ENCODE results near the gene PIANP.
"Not testable (repeated sequence)": the region's sequence is repeated elsewhere in the genome, so short reads cannot be mapped to it uniquely, and the experiment has no call there.

The PIANP gene, protein sequence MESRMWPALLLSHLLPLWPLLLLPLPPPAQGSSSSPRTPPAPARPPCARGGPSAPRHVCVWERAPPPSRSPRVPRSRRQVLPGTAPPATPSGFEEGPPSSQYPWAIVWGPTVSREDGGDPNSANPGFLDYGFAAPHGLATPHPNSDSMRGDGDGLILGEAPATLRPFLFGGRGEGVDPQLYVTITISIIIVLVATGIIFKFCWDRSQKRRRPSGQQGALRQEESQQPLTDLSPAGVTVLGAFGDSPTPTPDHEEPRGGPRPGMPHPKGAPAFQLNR

DNA sequence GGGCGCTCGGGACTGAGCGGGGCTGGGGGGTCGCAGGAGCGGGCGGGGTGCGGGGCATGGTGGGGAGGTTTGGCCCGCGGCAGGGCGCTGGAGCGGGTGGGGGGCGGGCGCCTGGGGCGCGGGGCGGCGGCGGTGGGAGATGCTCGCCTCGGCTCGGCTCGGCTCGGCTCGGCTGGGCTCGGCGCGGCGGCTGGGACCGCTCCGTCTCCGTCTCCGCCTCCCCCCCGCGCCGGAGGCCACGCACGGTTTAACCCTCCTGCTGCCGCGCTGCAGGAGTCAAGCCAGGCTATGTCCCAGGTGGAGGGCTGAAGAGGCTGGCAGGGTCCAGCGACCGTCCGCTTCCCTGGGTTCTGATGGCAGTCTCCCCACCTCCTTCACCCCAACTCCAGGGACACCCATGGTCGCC is at the start of gene PIANP:
Gene PIANP, minus strand, starts transcription at position 170 of the 406 bp plus-strand sequence. CDS start 2,754 bp downstream, outside the sequence.
- DNase-seq = no peak

DNA sequence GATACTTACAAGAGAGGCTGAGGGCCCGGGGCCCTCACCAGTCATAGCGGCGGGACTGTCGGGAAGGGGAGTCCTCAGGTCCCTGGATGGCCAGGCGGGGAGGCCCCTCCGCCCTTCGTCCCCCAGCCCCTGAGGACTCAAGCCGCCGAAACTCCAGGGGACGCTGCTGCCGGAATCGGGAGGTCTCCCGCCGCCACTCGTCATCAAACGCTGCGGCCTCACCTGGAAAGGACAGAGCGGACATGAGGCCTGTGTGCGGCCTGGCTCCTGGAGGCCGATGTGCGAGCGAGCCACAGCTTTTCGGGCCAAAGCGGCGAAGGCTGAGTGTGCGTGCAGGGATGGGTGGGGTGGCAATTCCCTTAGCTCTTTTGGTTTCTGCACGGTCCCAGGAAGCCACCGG is 48.1 kb upstream of the PIANP start:
- DNase-seq = no peak

DNA sequence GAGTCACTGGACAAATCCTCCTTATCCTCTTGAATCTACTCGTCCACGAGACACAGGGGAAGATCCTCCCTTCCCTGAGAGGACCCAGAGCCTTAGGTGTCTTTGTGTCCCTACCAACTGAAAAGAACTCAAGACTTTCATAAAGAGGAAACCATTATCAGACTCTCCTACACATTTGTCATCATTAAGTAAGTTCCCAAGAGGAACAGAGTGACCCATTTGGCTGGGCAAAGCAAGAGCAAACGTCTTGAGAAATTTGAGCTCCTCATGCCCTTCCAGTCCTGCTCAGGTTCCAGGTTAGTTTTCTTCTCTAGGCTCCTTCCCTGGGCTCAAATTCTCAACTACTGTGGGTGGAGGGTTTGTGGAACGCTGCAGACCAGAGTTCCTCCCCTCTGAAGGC is 46.6 kb upstream of the PIANP start:
- no peak for DNase-seq

DNA sequence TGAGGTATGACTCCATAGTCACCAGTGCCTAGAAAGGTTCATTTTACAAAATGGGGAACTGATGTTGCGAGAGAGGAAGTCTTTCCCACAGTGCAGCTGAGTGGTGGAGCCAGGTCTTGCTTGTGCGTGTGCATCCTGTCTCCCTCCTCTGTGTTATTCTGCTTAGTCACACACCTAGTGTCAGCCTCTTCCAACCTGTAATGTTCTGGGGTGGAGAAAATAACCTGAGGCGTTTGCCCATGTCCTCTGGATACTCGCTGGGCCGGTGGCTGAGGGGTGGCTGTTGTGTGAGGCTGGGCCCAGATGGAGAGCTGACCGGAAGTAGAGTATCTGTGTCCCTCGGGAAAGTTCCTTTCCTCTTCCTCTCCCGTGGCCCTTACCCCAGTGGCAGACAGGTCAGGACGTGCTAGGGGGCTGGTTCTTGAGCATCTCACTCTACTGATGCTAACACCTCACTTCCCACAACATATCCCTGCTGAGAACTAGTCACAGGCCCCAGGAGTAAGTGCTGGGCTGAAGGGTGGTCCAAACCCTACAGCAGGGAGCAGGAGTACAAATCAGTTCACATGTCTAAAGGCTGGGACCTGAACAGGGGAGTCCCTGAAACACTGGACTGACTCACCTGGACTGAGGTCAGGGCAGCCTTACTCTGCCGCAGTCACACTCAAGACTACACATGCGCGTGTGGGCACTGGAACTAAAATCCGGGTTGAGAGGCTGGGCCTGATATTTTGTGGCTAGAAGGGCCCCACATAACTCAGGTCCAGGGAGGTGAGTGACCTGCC is 45.3 kb upstream of the PIANP start:
- DNase-seq = no peak

DNA sequence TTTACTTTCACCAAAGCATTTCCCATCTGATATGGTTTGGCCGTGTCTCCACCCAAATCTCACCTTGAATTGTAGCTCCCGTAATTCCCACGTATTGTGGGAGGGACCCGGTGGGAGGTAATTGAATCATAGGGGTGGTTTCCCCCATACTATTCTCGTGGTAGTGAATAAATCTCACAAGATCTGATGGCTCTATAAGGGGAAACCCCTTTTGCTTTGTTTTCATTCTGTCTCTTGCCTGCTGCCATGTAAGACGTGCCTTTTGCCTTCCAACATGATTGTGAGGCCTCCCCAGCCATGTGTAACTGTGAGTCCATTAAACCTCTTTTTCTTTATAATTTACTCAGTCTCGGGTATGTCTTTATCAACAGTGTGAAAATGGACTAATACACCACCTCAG is 42.7 kb upstream of the PIANP start:
- not testable (repeated sequence) for DNase-seq

DNA sequence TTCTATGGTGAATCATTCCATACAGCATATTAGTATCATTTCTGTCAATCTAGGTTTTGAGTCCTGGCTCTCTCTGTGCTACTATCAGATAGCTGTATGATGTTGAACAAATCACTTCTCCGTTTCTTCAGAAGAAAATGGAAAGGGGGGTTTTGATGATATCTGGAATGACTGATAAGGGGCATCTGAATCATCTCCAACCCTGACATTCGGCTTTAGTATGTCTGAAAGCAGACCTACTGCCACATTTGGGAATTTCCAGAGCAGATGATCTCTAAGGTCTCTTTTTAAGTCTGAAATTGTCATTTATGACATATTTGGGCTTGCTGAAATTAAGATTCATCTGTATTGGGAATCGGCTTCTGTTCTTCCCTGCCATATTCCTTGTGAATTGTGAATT is 42.2 kb upstream of the PIANP start:
- no peak for DNase-seq

DNA sequence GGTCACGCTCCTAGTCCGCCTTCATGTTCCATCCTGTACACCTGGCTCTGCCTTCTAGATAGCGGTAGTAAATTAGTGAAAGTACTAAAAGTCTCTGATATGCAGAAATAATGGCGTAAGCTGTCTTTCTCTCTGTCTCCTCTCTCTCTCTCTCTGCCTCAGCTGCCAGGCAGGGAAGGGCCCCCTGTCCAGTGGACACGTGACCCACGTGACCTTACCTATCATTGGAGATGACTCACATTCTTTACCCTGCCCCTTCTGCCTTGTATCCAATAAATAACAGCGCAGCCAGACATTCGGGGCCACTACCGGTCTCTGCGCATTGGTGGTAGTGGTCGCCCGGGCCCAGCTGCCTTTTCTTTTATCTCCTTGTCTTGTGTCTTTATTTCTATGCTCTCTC is 41.5 kb upstream of the PIANP start:
- not testable (repeated sequence) for DNase-seq

DNA sequence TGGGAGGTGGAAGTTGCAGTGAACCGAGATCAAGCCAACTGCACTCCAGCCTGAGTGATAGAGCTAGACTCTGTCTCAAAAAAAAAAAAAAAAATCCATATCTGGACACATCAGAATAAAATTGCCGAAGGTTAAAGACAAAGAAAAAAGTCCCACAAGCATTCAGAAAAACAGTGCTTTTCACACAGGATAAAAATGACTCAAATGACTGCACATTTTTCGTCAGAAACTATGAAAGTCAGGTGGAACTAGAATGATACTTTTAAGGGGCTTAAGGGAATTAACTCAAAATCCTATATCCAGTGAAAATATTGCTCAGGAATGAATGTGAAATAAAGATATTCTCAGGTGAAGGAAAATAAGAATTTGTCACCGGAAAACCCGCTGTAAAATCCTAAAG is 36.1 kb upstream of the PIANP start:
- DNase-seq = no peak

DNA sequence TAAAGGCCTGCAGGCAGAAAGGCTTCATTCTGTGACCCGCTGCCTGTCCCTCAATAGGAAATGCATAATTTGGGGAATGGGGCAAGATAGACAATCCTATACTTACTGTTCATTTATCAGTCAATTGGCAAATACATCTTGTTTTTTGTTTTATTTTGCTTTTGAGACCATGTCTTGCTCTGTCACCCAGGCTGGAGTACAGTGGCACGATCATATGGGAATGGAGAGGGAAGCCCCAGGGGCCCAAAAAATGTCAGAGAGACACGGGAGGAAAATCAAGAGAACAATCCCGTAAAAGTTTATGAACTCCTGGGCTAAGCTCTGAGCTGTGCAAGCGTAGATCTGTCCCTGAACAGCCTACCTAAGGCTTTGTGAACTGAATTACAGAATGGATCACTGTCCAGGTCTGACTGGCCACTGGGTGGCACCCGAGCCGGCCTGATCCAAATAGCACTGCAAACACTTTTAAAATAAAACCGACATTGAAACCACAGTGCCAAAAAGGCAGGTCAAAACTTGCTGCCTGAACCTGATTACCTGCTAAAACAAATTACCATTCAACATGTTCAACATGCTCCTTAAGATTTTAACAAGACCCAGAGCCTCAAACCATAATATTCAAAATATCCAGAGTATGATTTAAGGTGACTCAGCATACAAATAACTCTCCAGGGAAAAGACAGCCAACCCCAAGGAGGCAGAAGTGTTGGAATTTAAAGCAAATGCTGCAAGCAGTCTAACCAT is 35.0 kb upstream of the PIANP start:
- peak; percentile 51 for DNase-seq

DNA sequence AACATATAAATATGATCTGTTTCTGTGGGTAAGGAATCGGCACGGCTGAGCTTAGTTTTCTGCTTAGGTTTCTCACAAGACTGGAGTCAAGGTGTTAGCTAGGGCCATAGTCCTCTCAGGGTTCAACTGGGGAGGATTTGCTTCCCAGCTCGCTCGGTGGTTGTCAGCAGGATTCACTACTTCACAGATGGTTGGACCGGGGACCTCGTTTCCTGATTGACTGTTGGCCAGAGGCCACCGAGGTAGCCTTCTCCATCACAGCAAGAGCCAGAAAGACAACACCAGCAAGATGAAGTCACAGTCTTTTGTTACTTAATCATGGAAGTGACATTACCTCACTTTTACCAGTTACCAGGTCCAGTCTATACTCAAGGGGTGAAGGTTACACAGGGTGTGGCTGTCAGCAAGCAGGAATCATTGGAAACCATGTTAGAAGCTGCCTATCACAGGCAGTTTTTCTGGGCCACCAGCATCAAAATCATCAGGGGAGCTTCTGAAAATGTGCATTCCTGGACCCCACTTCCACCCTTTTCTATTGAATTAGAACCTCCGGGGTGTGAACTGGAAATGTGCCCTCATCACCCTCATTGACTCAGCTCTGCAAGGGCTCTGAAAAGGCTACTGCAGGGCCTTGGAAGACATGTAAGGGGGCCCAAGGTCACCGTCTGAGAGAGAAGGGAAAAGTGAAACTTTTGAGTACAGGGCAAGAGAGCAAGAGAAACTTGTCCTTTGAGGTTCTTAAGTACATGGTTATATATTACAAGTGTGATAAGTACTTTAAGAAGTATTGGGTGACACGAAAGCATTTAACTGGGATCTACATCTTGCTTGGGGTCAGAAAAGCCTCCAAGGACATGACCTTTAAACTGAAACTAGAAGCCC is 34.1 kb upstream of the PIANP start:
- no peak for DNase-seq

DNA sequence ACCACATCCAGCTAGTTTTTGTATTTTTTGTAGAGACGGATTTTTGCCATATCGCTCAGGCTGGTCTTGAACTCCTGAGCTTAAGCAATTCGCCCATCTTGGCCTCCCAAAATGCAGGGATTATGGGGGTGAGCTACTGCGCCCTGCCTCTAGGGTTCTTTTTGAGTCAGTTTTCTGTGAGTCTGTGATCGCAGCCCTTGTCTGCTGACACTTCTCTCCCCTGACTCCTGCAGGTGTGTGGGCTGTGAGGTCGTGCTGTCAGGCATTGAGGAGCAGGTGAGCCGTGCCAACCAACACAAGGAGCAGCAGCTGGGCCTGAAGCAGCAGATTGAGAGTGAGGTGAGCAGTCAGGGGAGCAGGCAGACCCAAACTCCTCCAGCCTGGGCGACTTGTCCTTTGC is 29.6 kb upstream of the PIANP start:
- no peak for DNase-seq

DNA sequence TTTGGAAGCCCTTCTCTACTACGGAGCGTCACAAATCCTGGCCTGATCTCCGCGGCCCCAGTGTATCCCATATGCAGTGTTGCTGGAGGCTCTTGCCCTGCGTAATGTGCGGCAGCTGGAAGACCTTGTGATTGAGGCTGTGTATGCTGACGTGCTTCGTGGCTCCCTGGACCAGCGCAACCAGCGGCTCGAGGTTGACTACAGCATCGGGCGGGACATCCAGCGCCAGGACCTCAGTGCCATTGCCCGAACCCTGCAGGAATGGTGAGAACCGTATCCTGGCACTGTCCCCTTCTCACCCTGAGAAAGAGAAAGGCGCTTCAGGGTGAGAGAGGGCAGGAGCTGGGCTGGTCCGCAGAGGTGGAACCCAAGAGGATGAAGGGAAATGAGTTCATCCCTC is 28.6 kb upstream of the PIANP start:
- DNase-seq = no peak

DNA sequence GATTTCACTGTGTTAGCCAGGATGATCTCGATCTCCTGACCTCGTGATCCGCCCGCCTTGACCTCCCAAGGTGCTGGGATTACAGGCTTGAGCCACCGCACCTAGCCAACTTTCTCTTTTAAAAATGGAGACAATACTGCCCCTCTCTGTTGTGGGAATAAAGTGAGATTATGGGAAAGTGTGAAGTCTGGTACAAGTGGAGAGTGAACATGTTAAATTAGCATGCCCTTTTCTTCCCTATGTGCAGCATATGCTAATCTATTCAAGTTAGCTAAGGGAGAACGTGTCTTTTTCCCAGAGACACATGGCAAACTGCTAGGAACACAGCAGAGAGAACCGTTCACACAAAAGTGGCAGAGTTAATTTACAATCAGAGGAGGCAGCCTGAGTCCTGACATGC is 24.7 kb upstream of the PIANP start:
- DNase-seq = no peak

DNA sequence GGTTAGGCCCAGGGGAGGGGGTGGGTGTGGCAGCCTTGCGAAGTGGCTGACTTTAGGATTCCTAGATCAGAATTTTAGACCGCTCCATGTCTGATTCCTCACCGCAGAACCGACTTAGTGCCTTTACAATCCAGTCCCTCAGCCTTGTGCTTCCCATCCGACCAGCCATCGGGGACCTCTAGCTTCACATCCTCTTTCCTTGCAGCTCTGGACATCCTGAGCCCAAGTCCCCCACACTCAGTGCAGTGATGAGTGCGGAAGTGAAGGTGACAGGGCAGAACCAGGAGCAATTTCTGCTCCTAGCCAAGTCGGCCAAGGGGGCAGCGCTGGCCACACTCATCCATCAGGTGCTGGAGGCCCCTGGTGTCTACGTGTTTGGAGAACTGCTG is 23.8 kb upstream of the PIANP start:
- no peak for DNase-seq

DNA sequence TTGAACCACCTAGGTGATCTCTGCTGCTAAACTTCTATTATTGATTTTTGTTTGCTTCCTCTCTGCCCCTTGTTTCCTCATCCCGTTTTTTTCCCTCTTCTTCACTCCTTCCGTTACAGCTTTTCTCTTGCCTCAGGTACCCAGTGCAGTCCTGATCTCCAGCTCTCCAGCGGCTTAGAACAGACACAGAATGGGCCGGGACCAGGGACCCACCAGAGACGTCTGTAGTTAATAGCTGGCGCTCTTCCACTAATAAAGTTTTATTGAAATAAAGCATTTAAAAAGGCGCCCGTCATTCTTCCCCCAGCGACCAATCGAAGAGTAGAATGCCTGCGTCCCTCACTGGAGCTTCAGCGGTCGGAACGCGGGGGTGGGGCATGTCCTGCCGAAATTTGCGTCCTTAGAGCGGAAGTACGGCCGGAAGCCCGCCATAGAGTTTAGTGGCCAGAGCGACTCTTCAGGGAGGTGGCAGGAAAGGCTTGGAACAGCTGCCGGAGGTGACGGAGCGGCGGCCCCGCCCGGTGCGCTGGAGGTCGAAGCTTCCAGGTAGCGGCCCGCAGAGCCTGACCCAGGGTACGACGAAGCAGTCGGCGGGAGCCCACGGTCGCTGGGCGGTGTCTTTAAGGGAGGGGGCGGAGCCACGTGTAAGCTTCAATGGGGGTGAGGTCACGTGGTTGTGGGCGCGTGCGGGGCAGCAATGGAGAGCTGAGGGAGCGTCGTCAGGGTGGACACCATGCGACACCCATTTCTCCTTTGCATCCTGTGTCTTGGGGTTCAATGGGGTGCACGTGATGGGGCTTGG is 23.2 kb upstream of the PIANP start, which contains the start of gene COPS7A:
Gene COPS7A, plus strand, starts transcription at position 440 of the 802 bp plus-strand sequence. CDS start 611 bp downstream, outside the sequence.
- DNase-seq = peak; percentile 99

DNA sequence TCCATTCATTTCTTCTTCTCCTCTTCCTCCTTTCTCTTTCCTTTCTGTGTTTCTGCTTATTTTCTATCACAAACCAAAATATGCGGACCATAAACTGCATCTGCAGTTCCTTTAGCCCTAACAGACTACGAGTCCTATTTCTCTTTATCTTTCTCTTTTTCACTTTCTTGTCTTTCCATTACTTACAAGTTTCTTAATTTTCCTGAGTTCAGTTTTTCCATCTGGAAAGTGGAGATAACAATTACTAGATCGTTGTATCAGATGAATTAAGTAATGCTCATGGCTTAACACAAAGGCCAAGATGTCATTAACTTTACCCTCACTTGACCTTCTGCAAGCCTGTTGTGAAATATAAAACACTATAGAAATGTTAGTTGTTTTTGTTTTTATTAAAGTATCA is 22.2 kb upstream of the PIANP start:
- DNase-seq = no peak

DNA sequence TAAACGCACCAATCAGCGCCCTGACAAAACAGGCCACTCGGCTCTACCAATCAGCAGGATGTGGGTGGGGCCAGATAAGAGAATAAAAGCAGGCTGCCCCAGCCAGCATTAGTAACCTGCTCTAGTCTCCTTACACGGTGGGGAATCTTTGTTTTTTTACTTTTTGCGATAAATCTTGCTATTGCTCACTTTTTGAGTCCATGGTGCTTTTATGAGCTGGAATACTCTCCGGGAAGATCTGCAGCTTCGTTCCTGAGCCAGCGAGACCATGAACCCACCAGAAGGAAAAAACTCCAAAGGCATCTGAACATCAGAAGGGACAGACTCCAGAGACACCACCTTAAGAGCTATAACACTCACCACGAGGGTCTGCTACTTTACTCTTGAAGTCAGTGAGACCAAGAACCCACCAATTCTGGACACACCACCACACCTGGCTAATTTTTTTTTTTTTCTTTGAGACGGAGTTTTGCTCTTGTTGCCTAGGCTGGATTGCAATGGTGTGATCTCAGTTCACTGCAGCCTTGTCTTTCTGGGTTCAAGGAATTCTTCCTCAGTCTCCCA is 16.3 kb upstream of the PIANP start:
- no peak for DNase-seq

DNA sequence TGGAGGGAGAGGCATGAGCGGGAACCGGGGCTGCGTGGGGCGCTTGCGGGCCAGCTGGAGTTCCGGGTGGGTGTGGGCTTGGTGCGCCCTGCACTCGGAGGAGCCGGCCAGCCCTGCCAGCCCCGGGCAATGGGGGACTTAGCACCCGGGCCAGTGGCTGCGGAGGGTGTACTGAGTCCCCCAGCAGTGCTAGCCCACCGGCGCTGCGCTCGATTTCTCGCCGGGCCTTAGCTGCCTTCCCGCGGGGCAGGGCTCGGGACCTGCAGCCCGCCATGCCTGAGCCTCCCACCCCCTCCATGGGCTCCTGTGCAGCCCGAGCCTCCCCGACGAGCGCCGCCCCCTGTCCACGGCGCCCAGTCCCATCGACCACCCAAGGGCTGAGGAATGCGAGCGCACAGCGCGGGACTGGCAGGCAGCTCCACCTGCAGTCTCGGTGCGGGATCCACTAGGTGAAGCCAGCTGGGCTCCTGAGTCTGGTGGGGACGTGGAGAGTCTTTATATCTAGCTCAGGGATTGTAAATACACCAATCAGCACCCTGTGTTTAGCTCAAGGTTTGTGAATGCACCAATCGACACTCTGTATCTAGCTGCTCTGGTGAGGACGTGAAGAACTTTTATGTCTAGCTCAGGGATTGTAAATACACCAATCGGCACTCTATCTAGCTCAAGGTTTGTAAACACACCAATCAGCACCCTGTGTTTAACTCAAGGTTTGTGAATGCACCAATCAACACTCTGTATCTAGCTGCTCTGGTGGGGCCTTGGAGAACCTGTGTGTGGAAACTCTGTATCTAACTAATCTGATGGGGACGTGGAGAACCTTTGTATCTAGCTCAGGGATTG is 15.6 kb upstream of the PIANP start:
- not testable (repeated sequence) for DNase-seq

DNA sequence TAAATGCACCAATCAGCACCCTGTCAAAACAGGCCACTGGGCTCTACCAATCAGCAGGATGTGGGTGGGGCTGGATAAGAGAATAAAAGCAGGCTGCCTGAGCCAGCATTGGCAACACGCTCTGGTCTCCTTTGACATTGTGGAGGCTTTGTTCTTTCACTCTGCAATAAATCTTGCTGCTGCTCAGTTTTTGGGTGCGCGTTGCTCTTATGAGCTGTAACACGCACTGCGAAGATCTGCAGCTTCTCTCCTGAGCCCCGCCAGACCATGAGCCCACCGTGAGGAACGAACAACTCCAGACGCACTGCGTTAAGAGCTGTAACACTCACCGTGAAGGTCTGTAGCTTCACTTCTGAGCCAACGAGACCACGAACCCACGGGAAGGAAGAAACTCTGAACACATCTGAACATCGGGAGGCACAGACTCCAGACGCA is 8.4 kb upstream of the PIANP start:
- no peak for DNase-seq

DNA sequence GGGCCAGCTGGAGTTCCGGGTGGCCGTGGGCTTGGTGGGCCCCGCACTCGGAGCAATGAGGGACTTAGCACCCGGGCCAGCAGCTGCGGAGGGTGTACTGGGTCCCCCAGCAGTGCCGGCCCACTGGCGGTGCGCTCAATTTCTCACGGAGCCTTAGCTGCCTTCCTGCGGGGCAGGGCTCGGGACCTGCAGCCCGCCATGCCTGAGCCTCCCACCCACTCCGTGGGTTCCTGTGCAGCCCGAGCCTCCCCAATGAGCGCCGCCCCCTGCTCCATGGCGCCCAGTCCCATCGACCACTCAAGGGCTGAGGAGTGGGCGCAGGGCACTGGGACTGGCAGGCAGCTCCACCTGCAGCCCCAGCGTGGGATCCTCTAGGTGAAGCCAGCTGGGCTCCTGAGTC is 7.7 kb upstream of the PIANP start:
- DNase-seq = not testable (repeated sequence)
